ENCODE measurements around the gene OPN5. TPM values are rescaled to one million over a fixed set of nuclear protein-coding genes. Genes with fewer than 3 reads are reported as not detected.

Gene OPN5
- total RNA-seq, 1 donor from 2014 or later = not detected

GRCh38 chr6:47862731-47863130, 80.9 kb downstream of the OPN5 start:
- DNase-seq (ENCODE audit: extremely low spot score in 2 of 2) = no peak
- no peaks in the 10 kb centered on the region for H3K27me3 ChIP-seq
- intact Hi-C loops (cut with DNase I) = no loop called here
- no peak overlapping the region for H3K27ac ChIP-seq
- TF ChIP-seq POLR2AphosphoS5 (IDR thresholded peaks at IDR 0.05; ENCODE audit: insufficient read depth in 1 of 2, low read depth in 1 of 2) = no peak
- no peak for TF ChIP-seq POLR2A (IDR thresholded peaks at IDR 0.05)
- TF ChIP-seq CTCF (IDR thresholded peaks at IDR 0.05) = no peak
- no peaks in the 10 kb centered on the region for H3K36me3 ChIP-seq
- no peak overlapping the region for H3K4me3 ChIP-seq
- H3K9me3 ChIP-seq = no peaks in the 10 kb centered on the region
- no peaks in the 10 kb centered on the region for H3K4me1 ChIP-seq

GRCh38 chr6:47865206-47865605, 83.4 kb downstream of the OPN5 start:
- intact Hi-C loops (cut with DNase I) = no loop called here
- no peaks in the 10 kb centered on the region for H3K27me3 ChIP-seq
- H3K4me1 ChIP-seq = no peaks in the 10 kb centered on the region
- TF ChIP-seq CTCF (IDR thresholded peaks at IDR 0.05) = no peak
- TF ChIP-seq POLR2A (IDR thresholded peaks at IDR 0.05) = no peak
- TF ChIP-seq POLR2AphosphoS5 (IDR thresholded peaks at IDR 0.05; ENCODE audit: insufficient read depth in 1 of 2, low read depth in 1 of 2) = no peak
- H3K36me3 ChIP-seq = no peaks in the 10 kb centered on the region
- H3K9me3 ChIP-seq = no peaks in the 10 kb centered on the region
- H3K4me3 ChIP-seq = no peak overlapping the region
- no peak for DNase-seq (ENCODE audit: extremely low spot score in 2 of 2)
- no peak overlapping the region for H3K27ac ChIP-seq

GRCh38 chr6:47875593-47875992, 93.8 kb downstream of the OPN5 start:
- no peaks in the 10 kb centered on the region for H3K4me1 ChIP-seq
- H3K4me3 ChIP-seq = no peak overlapping the region
- H3K27ac ChIP-seq = no peak overlapping the region
- no peak for DNase-seq (ENCODE audit: extremely low spot score in 2 of 2)
- intact Hi-C loops (cut with DNase I) = no loop called here
- no peaks in the 10 kb centered on the region for H3K27me3 ChIP-seq
- no peaks in the 10 kb centered on the region for H3K36me3 ChIP-seq
- TF ChIP-seq CTCF (IDR thresholded peaks at IDR 0.05) (no peak), POLR2A (IDR thresholded peaks at IDR 0.05) (no peak), POLR2AphosphoS5 (IDR thresholded peaks at IDR 0.05; ENCODE audit: insufficient read depth in 1 of 2, low read depth in 1 of 2) (no peak)
- no peaks in the 10 kb centered on the region for H3K9me3 ChIP-seq

Small RNA genes within 50 kb of the gene (small RNA-seq; reads per million reads assigned to genes)
- gene RNU1-105P = not detected

Other genes with a start within 250 kb of the OPN5 start
- 10.1 TPM for gene ADGRF4, start 83.5 kb upstream of the OPN5 start, total RNA-seq

Data from vagina (tissue), 2 donors.